HG02588 (cell line): ENCODE data around the gene ADAMTS9.

Source experiments
- ATAC-seq: cut with Tn5 transposase; IDR thresholded peaks from one replicate; pipeline ENCODE4 v1.9.1; 2021; ENCODE audit warnings: mild to moderate bottlenecking, moderate library complexity; ENCODE audit not compliant: unreplicated experiment

Gene ADAMTS9

DNA sequence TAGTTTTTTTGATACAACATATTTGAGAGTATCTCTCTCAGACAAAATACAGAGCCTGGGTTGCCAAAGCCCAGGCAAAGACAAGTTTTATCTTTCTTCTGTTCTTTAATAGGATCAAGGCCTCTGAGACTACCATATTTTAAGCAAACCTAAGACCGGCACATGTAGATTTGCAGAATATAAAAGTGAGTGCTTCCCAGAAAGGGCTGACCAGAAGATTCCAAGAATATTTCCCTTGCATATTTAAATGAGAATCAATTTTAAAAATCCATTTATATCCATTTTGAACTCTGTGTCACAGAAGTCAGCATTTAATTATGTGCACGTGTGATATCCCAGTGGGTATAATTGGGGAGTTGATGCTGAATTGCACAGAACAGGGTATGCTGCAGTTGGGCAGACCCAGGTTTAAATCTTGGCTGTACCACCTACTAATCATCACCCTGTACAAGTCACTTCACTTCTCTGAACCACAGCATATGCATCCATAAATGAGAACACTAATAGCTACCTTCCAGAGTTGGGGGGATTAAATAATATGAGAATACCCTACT lies 191.9 kb downstream of the ADAMTS9 start:
- ATAC-seq = no peak

GRCh38 chr3:64495121-64495780 lies 192.5 kb downstream of the ADAMTS9 start:
- no peak for ATAC-seq

GRCh38 chr3:64494526-64494925 lies 193.3 kb downstream of the ADAMTS9 start:
- ATAC-seq = no peak

DNA sequence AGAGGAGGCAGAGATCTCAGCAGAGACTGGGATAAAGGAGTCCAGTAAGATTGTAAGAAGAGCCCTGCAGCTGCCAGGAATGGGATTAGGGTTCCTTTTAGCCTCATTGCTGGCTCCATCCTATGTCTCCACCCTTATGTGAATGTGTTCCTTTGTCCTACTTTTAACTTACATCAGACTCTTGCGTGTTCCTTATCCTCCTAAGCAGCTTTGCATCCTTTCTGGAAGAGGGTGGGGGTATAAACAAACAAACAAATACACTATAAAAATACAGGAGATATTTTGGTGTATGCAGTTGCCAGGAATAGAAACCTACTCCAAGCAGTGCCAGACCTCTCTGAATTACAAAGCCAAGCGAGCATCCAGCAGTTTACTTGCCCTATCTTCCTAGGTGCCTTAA lies 194.7 kb downstream of the ADAMTS9 start:
- no peak for ATAC-seq

- no peak for ATAC-seq
Measured at GRCh38 chr3:64491843-64492242, 196.0 kb downstream of the ADAMTS9 start.

DNA sequence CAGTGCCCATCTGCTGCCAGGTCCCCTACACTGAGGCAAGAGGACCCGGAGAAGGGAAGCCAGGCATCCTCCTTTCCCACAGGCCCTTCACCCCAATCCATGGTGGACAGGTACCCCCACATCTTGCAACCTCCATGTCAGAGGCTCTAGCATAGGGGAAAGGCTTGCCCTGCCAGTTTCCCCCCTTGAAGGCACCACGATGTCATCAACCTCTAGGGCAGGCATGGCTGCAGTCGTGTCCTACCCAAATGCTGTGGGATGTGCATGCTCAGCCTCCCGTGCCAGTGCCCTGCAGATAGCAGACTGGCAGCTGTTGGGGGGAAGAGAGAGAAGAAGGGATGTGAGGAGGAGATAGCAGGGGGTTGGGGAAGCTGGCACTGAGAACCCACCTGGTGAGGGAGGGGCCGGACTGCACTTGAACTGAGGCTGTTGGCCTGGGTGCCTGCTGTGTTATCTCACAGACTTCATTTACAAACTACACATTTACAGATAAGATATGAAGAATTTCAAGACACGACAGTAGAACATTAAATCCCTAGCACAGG lies 197.5 kb downstream of the ADAMTS9 start:
- no peak for ATAC-seq

- no peak for ATAC-seq
Measured at GRCh38 chr3:64489361-64490044, 198.3 kb downstream of the ADAMTS9 start.

DNA sequence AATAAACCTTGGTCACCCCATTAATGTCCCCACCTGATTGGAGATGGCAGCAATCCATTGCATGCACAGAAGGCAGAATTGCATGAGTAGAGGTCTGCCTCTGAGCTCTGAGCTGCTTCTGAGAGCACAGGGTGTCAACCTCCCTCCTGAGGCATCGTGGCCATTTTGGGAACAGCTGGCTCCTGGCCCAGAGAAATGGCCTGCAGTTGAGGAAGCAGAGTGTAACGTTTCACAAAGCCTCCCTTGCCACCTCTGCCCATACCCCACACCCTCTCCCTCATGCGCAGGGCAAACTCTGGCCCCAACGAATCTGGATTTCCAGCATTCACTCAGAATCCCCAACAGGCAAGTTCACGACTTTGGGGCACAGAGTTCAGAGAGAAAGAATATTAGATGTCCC lies 198.9 kb downstream of the ADAMTS9 start:
- ATAC-seq = no peak

GRCh38 chr3:64484289-64484992 lies 203.4 kb downstream of the ADAMTS9 start:
- peak; percentile 96 for ATAC-seq

DNA sequence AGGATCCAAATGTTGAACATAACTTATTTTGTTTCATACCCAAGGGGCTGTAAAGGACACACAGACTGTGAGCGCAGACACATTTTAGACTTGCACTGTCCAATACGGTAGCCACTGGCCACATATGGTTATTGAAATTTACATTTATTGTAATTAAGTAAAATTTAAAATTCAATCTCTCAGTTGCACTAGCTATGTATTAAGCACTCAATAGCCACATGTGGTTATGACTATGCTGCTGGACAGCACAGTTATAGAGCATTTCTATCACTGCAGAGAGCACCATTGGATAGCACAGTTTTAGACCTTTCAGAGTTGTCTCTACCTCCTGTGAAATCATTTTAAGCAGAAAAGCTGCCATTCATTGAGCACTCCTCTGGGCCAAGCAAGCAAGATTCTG lies 204.3 kb downstream of the ADAMTS9 start:
- ATAC-seq = no peak

- no peak for ATAC-seq
Measured at GRCh38 chr3:64475037-64475436, 212.8 kb downstream of the ADAMTS9 start.

DNA sequence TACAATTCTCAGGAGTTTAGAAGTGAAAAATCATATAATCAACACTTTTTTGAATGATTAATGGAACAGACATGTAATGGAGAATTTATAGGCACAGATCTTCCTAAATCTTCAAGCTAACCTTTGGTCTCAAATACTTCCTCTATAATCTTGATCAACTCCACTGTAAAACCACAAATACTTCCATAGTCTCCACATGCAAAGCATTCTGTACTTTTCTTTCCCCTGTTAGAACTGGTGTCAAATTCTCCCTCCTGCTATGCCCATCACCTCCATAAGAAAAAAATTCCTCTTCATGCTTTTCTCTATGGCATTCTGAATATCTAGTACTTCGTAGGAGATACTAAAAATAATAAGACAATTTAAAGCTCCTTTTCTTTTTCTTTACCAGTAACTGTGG lies 214.3 kb downstream of the ADAMTS9 start:
- ATAC-seq = no peak

GRCh38 chr3:64470436-64470835 lies 217.4 kb downstream of the ADAMTS9 start:
- ATAC-seq = no peak

DNA sequence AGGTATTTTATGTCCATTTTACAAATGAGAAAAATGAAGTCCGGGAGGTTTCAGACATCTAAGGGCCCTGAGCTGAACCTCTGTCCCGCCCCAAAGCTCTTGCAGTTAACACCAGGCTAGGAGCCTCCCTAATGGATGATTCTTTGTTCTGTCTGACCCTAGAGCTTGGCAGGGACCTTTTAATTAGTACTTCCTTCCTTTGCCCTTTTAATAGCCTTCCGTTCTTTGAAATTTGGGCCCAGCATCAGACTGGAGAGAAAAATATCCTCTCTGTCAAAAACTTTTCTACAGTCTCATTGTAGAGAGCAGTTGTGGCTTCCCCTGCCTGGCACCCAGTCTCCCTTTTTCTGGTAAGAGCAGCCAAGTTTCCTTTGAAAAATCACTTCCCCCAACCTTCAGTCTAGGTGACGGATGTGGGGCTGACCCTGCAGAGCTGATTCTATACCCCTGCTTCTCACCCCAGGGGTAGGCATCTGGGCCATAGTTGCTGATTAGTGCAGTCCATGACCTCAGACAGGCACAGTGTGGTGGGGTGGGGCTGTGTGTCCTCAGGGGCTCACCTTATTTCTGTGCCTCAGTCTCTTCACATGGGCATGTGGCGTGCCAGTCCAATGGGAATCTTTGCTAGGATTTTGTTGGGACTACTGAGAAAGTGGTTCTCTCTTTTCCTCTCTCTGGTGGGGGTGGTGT lies 220.4 kb downstream of the ADAMTS9 start:
- ATAC-seq = no peak
